Measurements from ENCODE around the gene RLBP1. TPM values are rescaled to one million over a fixed set of nuclear protein-coding genes. Genes with fewer than 3 reads are reported as not detected.

RLBP1 gene
- total and polyA plus RNA-seq, 2 of the 4 experiments (the other 2 are of a cell fraction) = not detected

DNA sequence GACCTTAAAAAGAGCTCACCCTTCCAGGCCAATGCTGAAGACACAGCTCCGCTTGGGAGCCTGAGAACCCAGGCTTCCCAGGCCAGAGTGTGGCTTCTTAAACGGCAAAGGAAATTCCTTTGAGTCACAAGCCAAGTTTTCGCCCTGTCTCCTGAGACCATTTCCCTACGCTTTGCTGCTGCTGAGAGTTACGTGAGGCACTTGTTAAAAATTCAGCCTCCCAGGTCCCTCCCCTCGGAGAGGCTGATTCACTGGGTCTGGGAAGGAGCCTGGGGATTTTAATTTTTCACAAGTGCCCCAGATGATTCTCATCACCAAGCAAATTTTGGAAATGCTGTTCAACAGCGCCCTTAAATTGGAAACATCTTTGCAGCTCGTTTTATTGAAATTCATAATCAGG is 25.5 kb downstream of the RLBP1 start:
- POLR2A ChIA-PET (ENCODE audit: unreplicated experiment) = no interaction called here
- intact Hi-C loops (cut with micrococcal nuclease) = no loop called here

More for the DNA sequence above, 25.5 kb downstream of the RLBP1 start:
- TF ChIP-seq MAZ (IDR thresholded peaks at IDR 0.05; ENCODE audit: borderline replicate concordance, low read depth, low read length) = no peak
- no peak for TF ChIP-seq RAD21 (IDR thresholded peaks at IDR 0.05; ENCODE audit: low read length)
- TF ChIP-seq RCOR1 (IDR thresholded peaks at IDR 0.05; ENCODE audit: insufficient replicate concordance, low read length) = no peak
- no peak for TF ChIP-seq SMC3 (IDR thresholded peaks at IDR 0.05; ENCODE audit: low read depth, low read length)
- TF ChIP-seq RFX5 (IDR thresholded peaks at IDR 0.05; ENCODE audit: low read depth, low read length) = no peak
- no peak for TF ChIP-seq POLR2A (IDR thresholded peaks at IDR 0.05; ENCODE audit: low read depth, low read length)
- no peak for TF ChIP-seq NFE2L2 (IDR thresholded peaks at IDR 0.05; ENCODE audit: low read depth, low read length)
- TF ChIP-seq, protein P1, sequence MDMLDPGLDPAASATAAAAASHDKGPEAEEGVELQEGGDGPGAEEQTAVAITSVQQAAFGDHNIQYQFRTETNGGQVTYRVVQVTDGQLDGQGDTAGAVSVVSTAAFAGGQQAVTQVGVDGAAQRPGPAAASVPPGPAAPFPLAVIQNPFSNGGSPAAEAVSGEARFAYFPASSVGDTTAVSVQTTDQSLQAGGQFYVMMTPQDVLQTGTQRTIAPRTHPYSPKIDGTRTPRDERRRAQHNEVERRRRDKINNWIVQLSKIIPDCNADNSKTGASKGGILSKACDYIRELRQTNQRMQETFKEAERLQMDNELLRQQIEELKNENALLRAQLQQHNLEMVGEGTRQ (IDR thresholded peaks at IDR 0.05; ENCODE audit: low read depth, low read length) = no peak
- TF ChIP-seq BHLHE40 (IDR thresholded peaks at IDR 0.05; ENCODE audit: low read depth, low read length) = no peak
- no peak for TF ChIP-seq MAFK (IDR thresholded peaks at IDR 0.05; ENCODE audit: low read depth, low read length)
- TF ChIP-seq MXI1 (IDR thresholded peaks at IDR 0.05; ENCODE audit: borderline replicate concordance, low read depth, low read length) = no peak
- TF ChIP-seq CHD1 (IDR thresholded peaks at IDR 0.05; ENCODE audit: low read depth, low read length) = no peak
- peak; percentile 49 for DNase-seq
- Histone ChIP-seq H3K56ac (ENCODE audit: extremely low read depth, insufficient read depth, low read length) (no peak overlapping the region), H2BK120ac (ENCODE audit: low read depth, low read length) (no peak overlapping the region), H3K79me1 (ENCODE audit: low read depth in 1 of 2, low read length in 2 of 2) (no peaks in the 10 kb centered on the region), H2AK5ac (ENCODE audit: low read depth, low read length) (no peak overlapping the region), H3K4me2 (ENCODE audit: low read depth, low read length) (no peak overlapping the region), H2AFZ (replicated peaks; ENCODE audit: low read length, poor library complexity) (no peak overlapping the region), H4K91ac (ENCODE audit: insufficient read depth, low read depth, low read length) (no peak overlapping the region), H3K27me3 (ENCODE audit: control insufficient read depth, insufficient read depth, low read length) (no peaks in the 10 kb centered on the region), H3K18ac (ENCODE audit: low read depth, low read length) (no peak overlapping the region), H4K8ac (ENCODE audit: low read depth in 2 of 2, low read length in 2 of 2) (no peak overlapping the region), H3K36me3 (ENCODE audit: control insufficient read depth, insufficient read depth, low read length) (peaks cover 34% of the 10 kb centered on the region), H3K23ac (ENCODE audit: low read depth, low read length) (no peak overlapping the region), H3K9ac (ENCODE audit: low read depth, low read length) (no peak overlapping the region), H2BK15ac (ENCODE audit: low read depth, low read length) (no peak overlapping the region), H4K20me1 (ENCODE audit: insufficient read depth, low read length) (no peaks in the 10 kb centered on the region), H3K27ac (ENCODE audit: insufficient read depth, low read length) (no peak overlapping the region), H3K9me3 (ENCODE audit: control insufficient read depth, insufficient read depth, low read length) (no peaks in the 10 kb centered on the region), H2BK20ac (ENCODE audit: low read depth, low read length) (no peak overlapping the region), H3K14ac (replicated peaks; ENCODE audit: low read depth, low read length) (no peak overlapping the region), H3K4me1 (ENCODE audit: control insufficient read depth, insufficient read depth, low read length) (peaks cover 9% of the 10 kb centered on the region), H2AK9ac (replicated peaks; ENCODE audit: low read depth, low read length, poor library complexity) (no peak overlapping the region), H3K4ac (ENCODE audit: low read depth, low read length) (no peak overlapping the region), H3K9me1 (ENCODE audit: insufficient read depth, low read length) (0 out of 2 replicates have a peak, but pooled peaks cover 5% of the 10 kb centered on the region), H4K5ac (ENCODE audit: low read depth, low read length) (no peak overlapping the region), H3K4me3 (ENCODE audit: insufficient read depth, low read depth, low read length) (no peak overlapping the region), H2BK5ac (ENCODE audit: low read depth, low read length, poor library complexity, severe bottlenecking) (no peak overlapping the region)
- no CpG with 5 or more reads among the region's 8 CpGs for WGBS, 2 experiments (ENCODE audit: extremely low coverage in 2 of 2, insufficient read length in 1 of 2)
- BruUV-seq (replicated peaks) = no TSS peak
- ATAC-seq (ENCODE audit: low read depth) = no peak
- CTCF ChIA-PET = interaction anchor here (2.8 kb wide), 1 partner anchor 11 kb away, joined by 13 read pairs; no protein-coding TSS in a partner anchor
- in situ Hi-C loops (cut with MboI; ENCODE audit: low sequenced_read_pairs) = no loop called here
- dilution Hi-C loops (cut with HindIII; ENCODE audit: low sequenced_read_pairs, unreplicated experiment) = no loop called here
